T-helper 17 cell (primary cell): ENCODE results near the gene HEATR5A. TPM values are rescaled to one million over a fixed set of nuclear protein-coding genes. Genes with fewer than 3 reads are reported as not detected.

Experiments
- total RNA-seq, 4 donors: library from RNA in 2 of 4; stranded (reverse) in 2 of 4; gene quantifications; one replicate each; pipeline ENCODE4 v1.2.3 and lab custom pipeline; 2022 to 2026

The HEATR5A gene
- total RNA-seq, 2 donors from 2014 or later: 7.9 to 8.3 TPM

Other genes with a start within 250 kb of the HEATR5A start
- gene HECTD1, start 212.8 kb downstream of the HEATR5A start, total RNA-seq: 100 to 1,000 TPM; 170 to 181 TPM
- gene DTD2, start 37.0 kb upstream of the HEATR5A start, total RNA-seq: 10 to 100 TPM; 12.9 to 14.7 TPM
- not detected for gene GPR33, start 67.5 kb upstream of the HEATR5A start, total RNA-seq
- 10 to 100 TPM in 1 of 2 donors, 1 to 10 TPM in 1; 9.9 to 10.4 TPM for gene NUBPL, start 140.9 kb upstream of the HEATR5A start, total RNA-seq